CD14-positive monocyte (primary cell): Measurements from ENCODE around the gene SYT8. TPM values are rescaled to one million over a fixed set of nuclear protein-coding genes. Genes with fewer than 3 reads are reported as not detected.

Experiments
- DNase-seq, 3 donors: peaks; one replicate each; pipeline ENCODE4 v3.0.0-alpha.2; 2011 to 2022
- H2AFZ ChIP-seq: 2 replicates; pipeline ENCODE4 v1.6.0; 2012; ENCODE audit warnings: mild to moderate bottlenecking, low read depth, low read length, inconsistent platforms; ENCODE audit not compliant: insufficient read depth, poor library complexity, severe bottlenecking
- H3K27ac ChIP-seq, 2 donors: 1 replicate in 1 of 2; 2 replicates in 1 of 2; pipeline ENCODE4 v1.5.1; 2012 to 2013; ENCODE audit warnings: low read length in 2 of 2, control low read depth in 1 of 2, inconsistent platforms in 1 of 2, low read depth in 1 of 2, mild to moderate bottlenecking in 1 of 2
- H3K27me3 ChIP-seq, 2 donors: one replicate each; pipeline versions ENCODE4 v1.6.0 to v1.6.1; 2011 to 2013; ENCODE audit warnings: low read length in 2 of 2; ENCODE audit not compliant: control insufficient read depth in 2 of 2, insufficient read depth in 2 of 2
- H3K36me3 ChIP-seq, 2 donors: replicated peaks in 1 of 2; 1 replicate in 1 of 2; 2 replicates in 1 of 2; pipeline versions ENCODE4 v1.5.1 to v1.6.1; 2012 to 2013; ENCODE audit warnings: low read length in 2 of 2, control low read depth in 1 of 2, inconsistent platforms in 1 of 2, mild to moderate bottlenecking in 1 of 2; ENCODE audit not compliant: insufficient read depth in 2 of 2, control insufficient read depth in 1 of 2
- H3K4me1 ChIP-seq, 2 donors: 1 replicate in 1 of 2; 2 replicates in 1 of 2; pipeline versions ENCODE4 v1.5.1 to v1.6.1; 2012 to 2013; ENCODE audit warnings: low read length in 2 of 2, control low read depth in 1 of 2, inconsistent platforms in 1 of 2, mild to moderate bottlenecking in 1 of 2, moderate library complexity in 1 of 2; ENCODE audit not compliant: insufficient read depth in 2 of 2, control insufficient read depth in 1 of 2
- H3K4me2 ChIP-seq: replicated peaks from 2 replicates; pipeline ENCODE3; 2012; ENCODE audit warnings: low read length, moderate library complexity, mild to moderate bottlenecking; ENCODE audit not compliant: poor library complexity, severe bottlenecking; ENCODE audit errors: extremely low read depth
- H3K4me3 ChIP-seq, 3 experiments: fragments of 200-600 bp in 1 of 3; sonication (generic) in 1 of 3; replicated peaks in 1 of 3; 1 replicate in 2 of 3; 2 replicates in 1 of 3; pipeline ENCODE4 v1.5.1; 2011 to 2013; ENCODE audit warnings: low read length in 3 of 3, mild to moderate bottlenecking in 3 of 3, control low read depth in 2 of 3, low read depth in 2 of 3, inconsistent platforms in 1 of 3, moderate library complexity in 1 of 3
- H3K79me2 ChIP-seq: 2 replicates; pipeline ENCODE4 v1.6.0; 2012; ENCODE audit warnings: mild to moderate bottlenecking, control low read depth, inconsistent platforms, low read length, moderate library complexity; ENCODE audit not compliant: insufficient read depth
- H3K9ac ChIP-seq: 2 replicates; pipeline ENCODE4 v1.6.0; 2017; ENCODE audit warnings: low read length, mild to moderate bottlenecking; ENCODE audit not compliant: insufficient read depth, poor library complexity, severe bottlenecking
- H3K9me3 ChIP-seq, 2 donors: replicated peaks in 1 of 2; 1 replicate in 1 of 2; 2 replicates in 1 of 2; pipeline versions ENCODE4 v1.5.1 to v1.6.1; 2012 to 2013; ENCODE audit warnings: low read length in 2 of 2, control low read depth in 1 of 2; ENCODE audit not compliant: control insufficient read depth in 1 of 2, insufficient read depth in 1 of 2
- H4K20me1 ChIP-seq: 2 replicates; pipeline ENCODE4 v1.6.0; 2012; ENCODE audit warnings: mild to moderate bottlenecking, low read length, control low read depth, moderate library complexity; ENCODE audit not compliant: insufficient read depth
- H3K27ac Mint-ChIP-seq, 7 donors: one replicate each; pipeline ENCODE4 v1.8.0; 2020; ENCODE audit warnings: mild to moderate bottlenecking in 7 of 7, mixed read lengths in 7 of 7, moderate library complexity in 6 of 7, inconsistent platforms in 2 of 7
- H3K27me3 Mint-ChIP-seq, 3 donors: one replicate each; pipeline ENCODE4 v1.8.0; 2021 to 2022; ENCODE audit warnings: low read depth in 3 of 3, mild to moderate bottlenecking in 3 of 3, mixed read lengths in 3 of 3, moderate library complexity in 3 of 3, inconsistent platforms in 1 of 3
- H3K36me3 Mint-ChIP-seq, 2 donors: one replicate each; pipeline ENCODE4 v1.8.0; 2020; ENCODE audit warnings: mixed read lengths in 2 of 2, inconsistent platforms in 1 of 2, mild to moderate bottlenecking in 1 of 2
- H3K4me1 Mint-ChIP-seq: one replicate; pipeline ENCODE4 v1.8.0; 2020; ENCODE audit warnings: mild to moderate bottlenecking, mixed read lengths
- H3K4me3 Mint-ChIP-seq, 2 donors: one replicate each; pipeline ENCODE4 v1.8.0; 2020; ENCODE audit warnings: mild to moderate bottlenecking in 2 of 2, mixed read lengths in 2 of 2, moderate library complexity in 1 of 2
- H3K9me3 Mint-ChIP-seq, 7 donors: one replicate each; pipeline ENCODE4 v1.8.0; 2020 to 2022; ENCODE audit warnings: mixed read lengths in 7 of 7, mild to moderate bottlenecking in 6 of 7, moderate library complexity in 6 of 7, inconsistent platforms in 2 of 7
- WGBS: methylation state at CpG from one replicate; pipeline ENCODE4 v1.1.5; 2013; ENCODE audit warnings: missing lambda C conversion rate; ENCODE audit not compliant: insufficient coverage; 5-methylcytosine and 5-hydroxymethylcytosine counted together
- intact Hi-C, 2 donors: fragments of 100-400 bp; cut with micrococcal nuclease; formaldehyde crosslinking; loops; one replicate each; pipeline versions ENCODE4 v1.15.0 to v1.15.1; 2023
- polyA plus RNA-seq, 3 donors: library from polyadenylated mRNA; depleted of rRNA in 1 of 3; unstranded in 2 of 3; stranded (reverse) in 1 of 3; fragments of 300-500 nt in 2 of 3; fragments of >200 nt in 1 of 3; fragmentation: Illumina TruSeq in 2 of 3; gene quantifications; 1 replicate in 2 of 3; 2 replicates in 1 of 3; pipeline ENCODE4 v1.2.3, GENCODE V29; 2012 to 2021
- TF ChIP-seq, protein P1 (sequence below): fragments of 200-600 bp; IDR thresholded peaks from one replicate; pipeline ENCODE4 v1.8.0; 2022; ENCODE audit warnings: antibody characterized with exemption, mild to moderate bottlenecking

SYT8 gene
- polyA plus RNA-seq, 3 donors = not detected

DNA sequence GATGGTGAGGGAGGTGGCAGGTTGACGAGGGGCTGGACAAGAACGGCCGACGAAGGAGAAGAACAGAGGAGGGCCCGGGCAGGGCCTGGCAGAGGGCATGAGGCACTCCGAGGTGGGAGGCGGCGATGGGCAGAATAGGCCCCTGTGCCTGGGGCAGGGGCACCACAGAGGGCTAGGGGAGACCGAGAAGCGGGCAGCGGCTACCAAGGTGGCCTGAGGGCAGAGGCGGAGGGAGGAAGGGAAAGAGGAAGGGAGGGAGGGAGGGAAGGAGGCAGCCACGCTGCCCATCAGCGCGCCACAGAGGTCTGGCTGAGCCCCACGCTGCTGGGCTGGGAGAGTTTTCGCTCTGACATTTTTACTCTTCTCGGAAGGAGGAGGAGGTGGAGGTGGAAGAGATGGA is 29.4 kb downstream of the SYT8 start:
- Mint-ChIP-seq H3K4me3 (peak overlapping the region; percentile 65 to 69), H3K36me3 (peaks cover 33 to 39% of the 10 kb centered on the region in 2 donors), H3K27ac (peak overlapping the region in 6 of 7 donors; percentile 79 to 96 (median 88)), H3K27me3 (peaks cover 4% of the 10 kb centered on the region in 3 donors), H3K9me3 (no peaks in the 10 kb centered on the region), H3K4me1 (peaks cover 14% of the 10 kb centered on the region)
- intact Hi-C loops = no loop called here
- TF ChIP-seq, protein P1, sequence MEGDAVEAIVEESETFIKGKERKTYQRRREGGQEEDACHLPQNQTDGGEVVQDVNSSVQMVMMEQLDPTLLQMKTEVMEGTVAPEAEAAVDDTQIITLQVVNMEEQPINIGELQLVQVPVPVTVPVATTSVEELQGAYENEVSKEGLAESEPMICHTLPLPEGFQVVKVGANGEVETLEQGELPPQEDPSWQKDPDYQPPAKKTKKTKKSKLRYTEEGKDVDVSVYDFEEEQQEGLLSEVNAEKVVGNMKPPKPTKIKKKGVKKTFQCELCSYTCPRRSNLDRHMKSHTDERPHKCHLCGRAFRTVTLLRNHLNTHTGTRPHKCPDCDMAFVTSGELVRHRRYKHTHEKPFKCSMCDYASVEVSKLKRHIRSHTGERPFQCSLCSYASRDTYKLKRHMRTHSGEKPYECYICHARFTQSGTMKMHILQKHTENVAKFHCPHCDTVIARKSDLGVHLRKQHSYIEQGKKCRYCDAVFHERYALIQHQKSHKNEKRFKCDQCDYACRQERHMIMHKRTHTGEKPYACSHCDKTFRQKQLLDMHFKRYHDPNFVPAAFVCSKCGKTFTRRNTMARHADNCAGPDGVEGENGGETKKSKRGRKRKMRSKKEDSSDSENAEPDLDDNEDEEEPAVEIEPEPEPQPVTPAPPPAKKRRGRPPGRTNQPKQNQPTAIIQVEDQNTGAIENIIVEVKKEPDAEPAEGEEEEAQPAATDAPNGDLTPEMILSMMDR = no peak
- peaks cover 99% of the 10 kb centered on the region for H4K20me1 ChIP-seq
- peaks cover 99% of the 10 kb centered on the region for H3K79me2 ChIP-seq
- H3K9me3 ChIP-seq = no peaks in the 10 kb centered on the region
- H3K4me3 ChIP-seq = peak overlapping the region in 1 of 3 experiments; percentile 57
- no peak for DNase-seq
- H3K27me3 ChIP-seq = no peaks in the 10 kb centered on the region
- 31% methylated on average over 18 of the region's 18 CpGs for WGBS
- peak overlapping the region; percentile 70 to 81 for H3K27ac ChIP-seq
- H3K9ac ChIP-seq = peak overlapping the region; percentile 49
- no peak overlapping the region for H2AFZ ChIP-seq
- peaks cover 36 to 56% of the 10 kb centered on the region in 2 donors for H3K4me1 ChIP-seq
- H3K36me3 ChIP-seq = peaks cover 40 to 67% of the 10 kb centered on the region in 2 donors
- peak overlapping the region; percentile 43 for H3K4me2 ChIP-seq

DNA sequence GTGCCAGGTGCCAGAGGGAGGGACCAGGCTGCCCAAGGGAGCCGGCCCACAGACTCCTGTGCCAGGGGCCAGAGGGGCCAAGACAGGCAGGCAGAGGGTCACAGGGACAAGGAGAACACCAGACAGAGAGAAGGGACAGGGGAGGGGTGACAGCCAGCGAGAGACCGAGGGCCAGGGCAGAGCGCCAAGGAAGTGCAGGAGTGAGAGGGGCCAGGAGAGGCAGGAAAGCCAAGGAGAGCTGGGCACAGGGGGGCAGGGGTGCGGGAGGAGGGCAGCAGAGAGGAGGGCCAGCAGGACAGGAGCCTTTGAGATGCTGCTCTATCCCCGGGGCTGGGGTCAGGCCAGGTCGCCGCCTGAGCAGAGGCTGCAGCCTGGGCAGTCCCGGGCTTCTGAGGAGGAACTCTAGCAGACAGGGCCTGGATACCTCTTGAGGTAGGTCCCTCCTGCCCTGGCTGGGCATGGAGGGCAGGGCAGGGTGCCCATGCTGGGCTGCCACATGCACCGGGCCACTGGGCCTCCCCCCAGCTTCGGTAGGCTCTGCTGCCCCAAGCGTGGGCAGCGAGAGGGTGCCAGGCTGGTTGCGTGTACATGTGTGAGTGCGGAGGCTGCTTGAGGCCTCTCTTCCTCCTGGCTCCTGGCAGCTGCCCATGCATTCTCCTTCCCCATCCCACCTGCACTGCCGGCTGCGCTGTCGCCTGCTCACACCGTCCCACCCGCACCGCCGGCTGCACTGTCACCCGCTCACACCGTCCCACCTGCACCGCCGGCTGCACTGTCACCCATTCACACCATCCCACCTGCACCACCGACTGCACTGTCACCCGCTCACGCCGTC is 30.3 kb downstream of the SYT8 start:
- H3K4me3 ChIP-seq = peak overlapping the region in 1 of 3 experiments; percentile 57
- H3K36me3 ChIP-seq = peaks cover 42 to 68% of the 10 kb centered on the region in 2 donors
- peaks cover 4 to 10% (median 4%) of the 10 kb centered on the region in 3 donors for H3K27me3 Mint-ChIP-seq
- WGBS = 86% methylated on average over 27 of the region's 30 CpGs
- H3K79me2 ChIP-seq = peaks cover 99% of the 10 kb centered on the region
- intact Hi-C loops = no loop called here
- peak overlapping the region in 4 of 7 donors; percentile 37 to 83 (median 64) for H3K27ac Mint-ChIP-seq
- H2AFZ ChIP-seq = no peak overlapping the region
- peaks cover 100% of the 10 kb centered on the region for H4K20me1 ChIP-seq
- peaks cover 19% of the 10 kb centered on the region for H3K4me1 Mint-ChIP-seq
- H3K4me3 Mint-ChIP-seq = peak overlapping the region; percentile 48 to 58
- H3K36me3 Mint-ChIP-seq = peaks cover 41 to 48% of the 10 kb centered on the region in 2 donors
- H3K4me2 ChIP-seq = peak overlapping the region; percentile 43
- no peaks in the 10 kb centered on the region for H3K27me3 ChIP-seq
- TF ChIP-seq, protein P1 = no peak
- peak overlapping the region in 1 of 2 donors; percentile 70 for H3K27ac ChIP-seq
- H3K9me3 Mint-ChIP-seq = peaks cover 0 to 2% (median 0%) of the 10 kb centered on the region in 7 donors
- H3K9ac ChIP-seq = no peak overlapping the region
- no peak for DNase-seq
- H3K9me3 ChIP-seq = no peaks in the 10 kb centered on the region
- peaks cover 35 to 55% of the 10 kb centered on the region in 2 donors for H3K4me1 ChIP-seq
